Measurements from ENCODE around the gene MAP3K2.

Gene MAP3K2

DNA sequence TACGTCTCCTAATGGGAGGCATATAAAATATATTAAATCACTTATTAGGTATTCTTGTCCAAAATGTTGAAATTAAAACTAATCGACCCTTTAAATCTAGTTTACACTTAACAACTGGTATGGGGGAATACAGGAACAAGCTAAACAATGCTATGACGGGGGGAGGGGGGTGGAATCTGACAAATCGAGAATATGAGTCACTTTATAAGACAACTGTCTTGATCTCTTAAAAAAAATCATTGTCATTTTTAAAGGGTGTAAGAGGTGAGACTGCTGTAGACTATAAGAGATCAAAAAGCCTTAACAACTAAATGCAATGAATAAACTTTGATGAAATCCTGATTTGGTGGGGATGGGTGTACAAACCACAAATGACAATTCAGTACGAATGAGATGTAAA is 6.0 kb downstream of the MAP3K2 start:
- TF ChIP-seq CTCF (IDR thresholded peaks at IDR 0.05; ENCODE audit: low read depth, low read length, missing control alignments): no peak
- DNase-seq (ENCODE audit: low read depth): no peak
- in situ Hi-C loops (cut with HindIII; ENCODE audit: low sequenced_read_pairs): no loop called here
- no peak overlapping the region for H3K4me3 ChIP-seq (ENCODE audit: low read depth, low read length)

- no peak for DNase-seq (ENCODE audit: low read depth)
- H3K4me3 ChIP-seq (ENCODE audit: low read depth, low read length): no peak overlapping the region
- in situ Hi-C loops (cut with HindIII; ENCODE audit: low sequenced_read_pairs): loop anchor here (5.0 kb wide), 1 partner anchor 43 kb away; no protein-coding TSS in a partner anchor
- no peak for TF ChIP-seq CTCF (IDR thresholded peaks at IDR 0.05; ENCODE audit: low read depth, low read length, missing control alignments)
Observed at GRCh38 chr2:127379712-127380355, 7.9 kb downstream of the MAP3K2 start.

- in situ Hi-C loops (cut with HindIII; ENCODE audit: low sequenced_read_pairs): loop anchor here (5.0 kb wide), 1 partner anchor 41 kb away; no protein-coding TSS in a partner anchor
- H3K4me3 ChIP-seq (ENCODE audit: low read depth, low read length): no peak overlapping the region
- DNase-seq (ENCODE audit: low read depth): no peak
- no peak for TF ChIP-seq CTCF (IDR thresholded peaks at IDR 0.05; ENCODE audit: low read depth, low read length, missing control alignments)
Observed at GRCh38 chr2:127378720-127379119, 9.1 kb downstream of the MAP3K2 start.

DNA sequence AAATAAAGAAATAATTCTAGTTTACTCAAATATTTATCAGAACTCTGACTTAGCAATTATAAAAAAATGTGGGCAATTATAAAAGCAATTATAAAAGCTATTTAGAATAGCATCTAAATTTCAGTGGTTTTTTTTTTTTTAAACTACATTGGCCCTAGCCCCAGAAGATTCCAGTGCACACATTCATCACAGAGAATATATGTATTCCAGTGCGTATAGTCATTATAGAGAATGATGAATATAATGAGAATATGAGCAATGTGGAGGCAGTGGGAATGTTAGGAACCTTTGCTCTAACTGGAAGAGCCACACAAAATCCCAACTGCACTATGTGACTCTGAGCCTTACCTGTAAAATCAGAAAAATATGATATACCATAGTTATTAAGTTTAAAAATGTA is 10.5 kb downstream of the MAP3K2 start:
- no peak for TF ChIP-seq CTCF (IDR thresholded peaks at IDR 0.05; ENCODE audit: low read depth, low read length, missing control alignments)
- in situ Hi-C loops (cut with HindIII; ENCODE audit: low sequenced_read_pairs): loop anchor here (5.0 kb wide), 1 partner anchor 40 kb away; no protein-coding TSS in a partner anchor
- DNase-seq (ENCODE audit: low read depth): no peak
- H3K4me3 ChIP-seq (ENCODE audit: low read depth, low read length): no peak overlapping the region

GRCh38 chr2:127376257-127376656 is 11.5 kb downstream of the MAP3K2 start:
- no peak for DNase-seq (ENCODE audit: low read depth)
- TF ChIP-seq CTCF (IDR thresholded peaks at IDR 0.05; ENCODE audit: low read depth, low read length, missing control alignments): no peak
- in situ Hi-C loops (cut with HindIII; ENCODE audit: low sequenced_read_pairs): loop anchor here (5.0 kb wide), 1 partner anchor 39 kb away; no protein-coding TSS in a partner anchor
- H3K4me3 ChIP-seq (ENCODE audit: low read depth, low read length): no peak overlapping the region

- DNase-seq (ENCODE audit: low read depth): no peak
- in situ Hi-C loops (cut with HindIII; ENCODE audit: low sequenced_read_pairs): no loop called here
- H3K4me3 ChIP-seq (ENCODE audit: low read depth, low read length): no peak overlapping the region
- no peak for TF ChIP-seq CTCF (IDR thresholded peaks at IDR 0.05; ENCODE audit: low read depth, low read length, missing control alignments)
Observed at GRCh38 chr2:127373362-127374083, 14.3 kb downstream of the MAP3K2 start.

All from astrocyte of the cerebellum (primary cell).